BJ (cell line): ENCODE measurements around the gene CAV3. TPM values are rescaled to one million over a fixed set of nuclear protein-coding genes. Genes with fewer than 3 reads are reported as not detected.

Source experiments
- CTCF ChIA-PET: fragments of 350-600 bp; formaldehyde crosslinking; extraction: SDS; loops from one replicate; lab custom pipeline; 2021; ENCODE audit warnings: antibody characterized with exemption, inconsistent platforms; lab: Yijun Ruan, JAX
- POLR2A ChIA-PET: fragments of 300-600 bp; sonication (Branson Sonifier 250); formaldehyde crosslinking; extraction: SDS; loops from one replicate; lab custom pipeline; 2021; ENCODE audit warnings: antibody characterized with exemption; lab: Charles Lee
- DNase-seq: peaks from one replicate; pipeline ENCODE4 v3.0.0-alpha.2; 2011; ENCODE audit warnings: low read depth
- H3K27me3 ChIP-seq: 2 replicates; pipeline ENCODE4 v1.6.0; 2011; ENCODE audit warnings: low read length; ENCODE audit not compliant: control insufficient read depth, insufficient read depth
- H3K36me3 ChIP-seq: 2 replicates; pipeline ENCODE4 v1.5.1; 2011; ENCODE audit warnings: low read length; ENCODE audit not compliant: control insufficient read depth, insufficient read depth
- H3K4me3 ChIP-seq: 2 replicates; pipeline ENCODE4 v1.5.1; 2011; ENCODE audit warnings: low read depth, mild to moderate bottlenecking, control low read depth, low read length
- CTCF ChIP-seq: IDR thresholded peaks from 2 replicates; pipeline ENCODE4 v1.5.1; 2011; ENCODE audit warnings: low read depth, mild to moderate bottlenecking, control low read depth, inconsistent platforms, low read length, moderate library complexity; ENCODE audit not compliant: insufficient read depth
- polyA plus RNA-seq: library from polyadenylated mRNA; depleted of rRNA; stranded (reverse); fragments of >200 nt; gene quantifications from 2 replicates; pipeline ENCODE4 v1.2.3, GENCODE V29; 2011

Gene CAV3
- polyA plus RNA-seq, 1 experiment, result 0.05 TPM

GRCh38 chr3:8767667-8768363 is 34.2 kb downstream of the CAV3 start:
- Histone ChIP-seq H3K4me3 (peak overlapping the region; percentile 73), H3K27me3 (no peaks in the 10 kb centered on the region), H3K36me3 (peaks cover 26% of the 10 kb centered on the region)
- TF ChIP-seq CTCF, result no peak
- CTCF ChIA-PET, result interaction anchor here (1.0 to 4.4 kb wide), 15 partner anchors 17 to 202 kb away, joined by 3 to 89 read pairs (median 15); no protein-coding TSS in a partner anchor
- POLR2A ChIA-PET, result interaction anchor here (0.6 to 1.1 kb wide), 2 partner anchors 169 to 307 kb away, joined by 3 to 4 read pairs; no protein-coding TSS in a partner anchor
- no peak for DNase-seq

GRCh38 chr3:8768364-8769087 is 34.9 kb downstream of the CAV3 start:
- TF ChIP-seq CTCF, result 0 out of 2 replicates have a peak, but pooled peaks have one; percentile 2
- Histone ChIP-seq H3K36me3 (peaks cover 22% of the 10 kb centered on the region), H3K4me3 (peak overlapping the region; percentile 73), H3K27me3 (no peaks in the 10 kb centered on the region)
- ChIA-PET CTCF (interaction anchor here (0.6 to 3.6 kb wide), 45 partner anchors 8 to 535 kb away, joined by 3 to 89 read pairs (median 8); no protein-coding TSS in a partner anchor), POLR2A (interaction anchor here (0.6 to 1.1 kb wide), 5 partner anchors 81 to 308 kb away, joined by 3 to 5 read pairs (median 4); no protein-coding TSS in a partner anchor)
- no peak for DNase-seq

GRCh38 chr3:8769088-8769822 is 35.7 kb downstream of the CAV3 start, which contains the start of gene OXTR:
Gene OXTR (minus strand): TSS chr3:8769613. CDS start chr3:8768187, 1,426 bp downstream.
- peaks cover 18% of the 10 kb centered on the region for H3K36me3 ChIP-seq
- H3K4me3 ChIP-seq, result peak within 1 kb of the TSS; percentile 73
- POLR2A ChIA-PET, result interaction anchor here (0.6 to 1.1 kb wide), 7 partner anchors 9 to 268 kb away, joined by 3 to 9 read pairs (median 4); no protein-coding TSS in a partner anchor
- DNase-seq, result peak; percentile 68
- H3K27me3 ChIP-seq, result no peaks in the 10 kb centered on the region
- CTCF ChIA-PET, result interaction anchor here (0.6 to 3.6 kb wide), 65 partner anchors 9 to 534 kb away, joined by 3 to 89 read pairs (median 4); partner anchors contain the start of gene RAD18
- TF ChIP-seq CTCF, result peak; percentile 97

GRCh38 chr3:8773941-8774542 is 40.4 kb downstream of the CAV3 start:
- Histone ChIP-seq H3K27me3 (no peaks in the 10 kb centered on the region), H3K36me3 (no peaks in the 10 kb centered on the region), H3K4me3 (no peak overlapping the region)
- no peak for TF ChIP-seq CTCF
- no peak for DNase-seq
- ChIA-PET POLR2A (no interaction called here), CTCF (interaction anchor here (0.6 kb wide), 1 partner anchor 11 kb away, joined by 3 read pairs; no protein-coding TSS in a partner anchor)
